ENCODE data around the gene TNRC6B. TPM values are rescaled to one million over a fixed set of nuclear protein-coding genes. Genes with fewer than 3 reads are reported as not detected.
A peak's percentile ranks its signal among the peaks of the same experiment; 100 is the strongest.
"Not testable (repeated sequence)": the region's sequence is repeated elsewhere in the genome, so short reads cannot be mapped to it uniquely, and the experiment has no call there.

The TNRC6B gene, protein sequence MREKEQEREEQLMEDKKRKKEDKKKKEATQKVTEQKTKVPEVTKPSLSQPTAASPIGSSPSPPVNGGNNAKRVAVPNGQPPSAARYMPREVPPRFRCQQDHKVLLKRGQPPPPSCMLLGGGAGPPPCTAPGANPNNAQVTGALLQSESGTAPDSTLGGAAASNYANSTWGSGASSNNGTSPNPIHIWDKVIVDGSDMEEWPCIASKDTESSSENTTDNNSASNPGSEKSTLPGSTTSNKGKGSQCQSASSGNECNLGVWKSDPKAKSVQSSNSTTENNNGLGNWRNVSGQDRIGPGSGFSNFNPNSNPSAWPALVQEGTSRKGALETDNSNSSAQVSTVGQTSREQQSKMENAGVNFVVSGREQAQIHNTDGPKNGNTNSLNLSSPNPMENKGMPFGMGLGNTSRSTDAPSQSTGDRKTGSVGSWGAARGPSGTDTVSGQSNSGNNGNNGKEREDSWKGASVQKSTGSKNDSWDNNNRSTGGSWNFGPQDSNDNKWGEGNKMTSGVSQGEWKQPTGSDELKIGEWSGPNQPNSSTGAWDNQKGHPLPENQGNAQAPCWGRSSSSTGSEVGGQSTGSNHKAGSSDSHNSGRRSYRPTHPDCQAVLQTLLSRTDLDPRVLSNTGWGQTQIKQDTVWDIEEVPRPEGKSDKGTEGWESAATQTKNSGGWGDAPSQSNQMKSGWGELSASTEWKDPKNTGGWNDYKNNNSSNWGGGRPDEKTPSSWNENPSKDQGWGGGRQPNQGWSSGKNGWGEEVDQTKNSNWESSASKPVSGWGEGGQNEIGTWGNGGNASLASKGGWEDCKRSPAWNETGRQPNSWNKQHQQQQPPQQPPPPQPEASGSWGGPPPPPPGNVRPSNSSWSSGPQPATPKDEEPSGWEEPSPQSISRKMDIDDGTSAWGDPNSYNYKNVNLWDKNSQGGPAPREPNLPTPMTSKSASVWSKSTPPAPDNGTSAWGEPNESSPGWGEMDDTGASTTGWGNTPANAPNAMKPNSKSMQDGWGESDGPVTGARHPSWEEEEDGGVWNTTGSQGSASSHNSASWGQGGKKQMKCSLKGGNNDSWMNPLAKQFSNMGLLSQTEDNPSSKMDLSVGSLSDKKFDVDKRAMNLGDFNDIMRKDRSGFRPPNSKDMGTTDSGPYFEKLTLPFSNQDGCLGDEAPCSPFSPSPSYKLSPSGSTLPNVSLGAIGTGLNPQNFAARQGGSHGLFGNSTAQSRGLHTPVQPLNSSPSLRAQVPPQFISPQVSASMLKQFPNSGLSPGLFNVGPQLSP (N-terminal part only)
- 105 TPM for total RNA-seq

DNA sequence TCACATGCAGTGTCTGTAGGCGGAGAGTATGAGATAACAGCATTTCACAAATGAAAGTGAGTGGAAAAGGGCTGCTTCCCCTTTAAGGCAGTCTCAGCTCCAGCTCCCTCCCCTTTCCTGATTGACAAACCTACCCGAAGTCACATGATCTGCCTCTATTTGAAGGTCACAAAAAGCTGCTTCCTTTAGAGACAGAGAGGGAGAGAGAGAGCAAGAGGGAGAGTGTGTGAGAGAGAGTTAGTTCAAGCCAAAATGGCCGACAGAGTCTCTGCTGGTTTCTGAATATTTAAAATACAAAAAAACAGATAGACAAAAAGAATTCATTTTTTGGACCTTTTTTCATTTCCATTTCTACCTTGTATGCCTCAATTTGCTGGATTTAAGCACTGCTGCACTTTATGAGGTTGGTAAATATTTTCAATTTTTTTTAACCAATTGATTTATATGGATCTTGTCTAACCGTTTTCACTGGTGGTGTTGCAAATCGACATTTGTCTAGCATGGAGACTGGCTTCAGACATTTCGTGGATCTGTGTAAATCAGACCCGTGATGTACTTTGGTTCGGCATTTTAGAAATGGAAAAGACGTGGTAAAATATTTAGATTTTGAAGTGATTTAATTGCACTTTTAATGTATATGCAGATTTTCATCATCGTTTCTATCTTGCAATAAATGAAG, at the start of gene TNRC6B:
Gene TNRC6B (plus strand): TSS at position 188 of the 679 bp plus-strand sequence. CDS start 211 bp downstream, at position 399.
- DNase-seq (ENCODE audit: low read depth in 2 of 3, low spot score in 2 of 3): peak; percentile 68 to 98 (median 93)

DNA sequence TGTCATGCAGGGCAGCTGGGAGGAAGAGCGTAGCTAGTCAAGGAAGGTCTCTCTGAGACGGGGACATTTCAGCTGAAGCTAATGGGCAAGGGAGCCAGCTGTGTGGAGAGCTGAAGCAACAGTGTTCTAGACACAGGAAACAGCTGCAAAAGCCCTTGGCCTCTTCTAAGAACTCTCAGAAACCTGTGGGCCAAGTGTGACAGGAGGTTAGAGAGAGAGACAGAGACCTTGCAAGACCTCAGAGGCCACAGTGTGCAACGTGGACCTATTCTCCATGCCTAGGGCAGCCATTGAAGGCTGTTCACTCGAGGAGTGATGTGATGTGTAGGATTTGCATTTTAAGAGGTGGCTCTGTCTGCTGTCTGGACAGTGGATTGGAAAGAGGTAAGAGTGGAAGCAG, 48.7 kb upstream of the TNRC6B start:
- DNase-seq (ENCODE audit: low read depth in 2 of 3, low spot score in 2 of 3): peak in 2 of 3 donors; percentile 43 to 88

DNA sequence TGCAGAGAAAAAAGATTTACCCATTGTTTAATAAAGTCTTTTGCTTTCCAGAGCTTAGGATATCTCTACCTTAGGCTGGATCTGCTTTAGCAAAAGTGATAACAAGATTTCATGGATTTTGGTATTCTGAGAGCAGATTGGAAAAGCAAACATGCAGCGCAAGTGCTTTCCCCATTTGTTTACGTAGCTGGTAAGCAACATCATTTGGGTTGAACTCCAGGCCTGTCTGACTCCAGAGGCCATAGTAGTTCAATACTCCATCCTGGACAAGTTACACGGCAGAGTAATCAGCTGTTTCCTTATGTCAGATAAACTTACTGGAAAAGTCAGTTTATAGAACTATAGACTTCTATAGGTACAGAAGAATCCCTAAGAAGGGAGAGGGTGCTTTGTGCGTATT, 40.6 kb upstream of the TNRC6B start:
- no peak for DNase-seq (ENCODE audit: low read depth in 2 of 3, low spot score in 2 of 3)

DNA sequence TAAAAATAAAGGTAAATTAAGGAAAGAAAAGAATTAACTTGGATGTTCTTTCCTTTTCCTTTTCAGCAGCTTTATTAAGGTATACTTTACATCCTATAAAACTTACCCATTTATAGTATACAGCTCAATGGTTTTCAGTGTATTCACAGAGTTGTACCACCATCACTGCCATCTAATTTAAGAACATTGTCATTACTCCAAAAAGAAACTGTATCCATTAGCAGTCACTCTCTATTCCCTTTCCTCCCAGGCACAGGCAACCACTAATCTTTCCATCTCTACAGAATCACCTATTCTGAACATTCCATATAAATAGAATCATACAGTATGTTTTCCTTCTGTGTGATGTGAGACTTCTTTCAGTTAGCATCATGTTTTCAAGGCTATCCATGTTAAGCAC, 38.9 kb upstream of the TNRC6B start:
- no peak for DNase-seq (ENCODE audit: low read depth in 2 of 3, low spot score in 2 of 3)

DNA sequence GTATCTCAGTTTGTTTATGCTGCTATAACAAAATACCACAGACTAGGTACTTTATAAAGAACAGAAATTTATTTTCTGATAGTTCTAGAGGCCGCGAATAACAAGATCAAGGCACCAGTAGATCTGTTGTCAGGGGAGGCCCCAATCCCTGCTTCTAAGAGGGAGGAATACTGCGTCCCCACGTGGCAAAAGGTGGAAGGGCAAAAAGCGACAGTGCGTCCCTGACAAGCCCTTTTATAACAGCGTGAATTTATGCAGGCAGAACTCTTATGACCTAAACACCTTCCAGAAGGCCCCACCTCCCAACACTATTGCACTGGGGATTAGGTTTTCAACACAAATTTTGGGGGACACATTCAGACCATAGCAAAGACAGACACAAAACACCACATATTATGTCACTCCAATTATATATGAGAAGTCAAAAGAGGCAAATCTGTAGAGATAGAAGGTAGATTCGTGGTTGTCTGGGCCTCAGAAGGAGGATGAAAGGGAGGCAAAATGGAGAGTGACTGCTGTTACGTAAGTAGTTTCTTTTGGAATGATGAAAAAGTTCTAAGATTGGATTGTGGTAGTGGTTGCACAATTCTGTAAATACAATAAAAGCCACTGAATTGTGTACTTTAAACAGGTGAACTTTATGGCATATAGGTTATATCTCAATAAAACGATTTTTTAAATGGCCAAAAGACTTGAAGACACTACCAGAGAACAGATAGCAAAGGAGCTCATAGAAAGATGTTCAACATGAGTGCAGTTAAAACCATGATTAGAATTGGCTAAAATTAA, 30.1 kb upstream of the TNRC6B start:
- no peak for DNase-seq (ENCODE audit: low read depth in 2 of 3, low spot score in 2 of 3)

DNA sequence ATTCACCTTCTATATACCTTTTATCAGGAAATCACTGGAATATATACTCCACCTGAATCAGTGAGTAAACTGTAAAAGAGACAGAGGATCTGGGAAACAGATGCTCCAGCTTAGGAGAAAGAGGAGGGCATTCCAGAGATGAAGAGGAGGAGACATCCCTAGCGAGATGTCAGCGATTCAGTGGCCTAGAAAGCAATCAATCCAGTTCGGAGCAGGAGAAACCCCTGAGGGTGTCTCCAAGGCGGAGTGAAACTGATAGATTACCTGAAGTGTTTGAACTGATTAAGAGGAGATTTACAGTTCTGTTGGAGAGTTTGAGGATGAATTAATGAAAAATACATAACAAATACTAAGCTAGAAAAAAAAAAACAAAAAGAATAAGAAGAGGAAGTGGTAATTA, 24.5 kb upstream of the TNRC6B start:
- DNase-seq (ENCODE audit: low read depth in 2 of 3, low spot score in 2 of 3): no peak

DNA sequence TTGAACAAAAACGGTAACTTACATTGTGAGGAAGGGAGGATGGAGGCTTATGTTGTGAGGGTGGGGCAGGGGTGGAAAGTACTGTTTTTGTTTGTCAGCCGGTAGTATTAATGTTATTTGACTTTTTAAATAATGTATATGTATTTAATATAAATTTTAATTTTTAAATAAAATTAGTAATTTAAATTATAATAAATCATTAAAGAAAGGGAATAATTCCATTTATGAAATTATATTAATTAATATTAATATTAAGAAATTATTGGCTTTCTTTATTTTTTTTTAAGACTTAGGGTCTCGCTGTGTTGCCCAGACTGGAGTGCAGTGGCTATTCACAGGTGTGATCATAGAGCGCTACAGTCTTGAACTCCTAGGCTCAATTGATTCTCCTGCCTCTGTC, 24.0 kb upstream of the TNRC6B start:
- DNase-seq (ENCODE audit: low read depth in 2 of 3, low spot score in 2 of 3): no peak

DNA sequence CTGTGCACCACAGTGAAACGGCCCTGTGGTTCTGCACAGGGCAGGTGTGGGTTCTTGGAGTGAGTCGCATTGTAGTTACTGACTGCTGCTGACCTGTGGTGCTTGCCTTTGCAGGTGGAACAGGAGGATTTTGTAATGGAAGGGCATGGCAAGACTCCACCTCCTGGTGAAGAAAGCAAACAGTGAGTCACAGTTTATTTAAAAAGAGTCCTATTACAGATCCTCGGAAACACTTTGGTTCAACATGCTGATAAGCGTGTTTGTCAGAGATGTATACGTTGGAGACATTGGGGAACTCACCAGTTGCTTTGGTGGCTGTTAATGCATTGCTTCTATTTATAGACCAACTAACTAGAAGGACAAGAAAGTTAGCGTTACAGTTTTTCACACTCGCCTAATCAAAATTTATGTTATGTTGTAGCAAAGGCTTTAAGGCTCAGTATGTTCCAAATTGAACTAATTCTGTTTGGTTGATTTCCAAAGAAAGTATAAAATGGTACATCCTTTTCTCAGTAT, 21.7 kb upstream of the TNRC6B start:
- peak in 1 of 3 donors; percentile 28 for DNase-seq (ENCODE audit: low read depth in 2 of 3, low spot score in 2 of 3)

DNA sequence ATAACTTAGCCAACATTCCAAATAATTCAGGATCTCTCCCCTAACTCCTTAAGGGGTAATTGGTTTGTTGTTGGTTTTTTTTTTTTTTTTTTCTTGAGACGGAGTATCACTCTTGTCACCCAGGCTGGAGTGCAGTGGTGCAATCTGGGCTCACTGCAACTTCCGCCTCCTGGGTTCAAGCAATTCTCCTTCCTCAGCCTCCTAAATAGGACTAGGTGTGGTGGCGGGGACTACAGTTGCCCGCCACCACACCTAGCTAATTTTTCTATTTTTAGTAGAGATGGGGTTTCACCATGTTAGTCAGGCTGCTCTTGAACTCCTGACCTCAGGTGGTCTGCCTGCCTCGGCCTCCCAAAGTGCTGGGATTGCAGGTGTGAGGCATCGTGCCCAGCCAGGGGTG, 21.0 kb upstream of the TNRC6B start:
- DNase-seq (ENCODE audit: low read depth in 2 of 3, low spot score in 2 of 3): not testable (repeated sequence)

DNA sequence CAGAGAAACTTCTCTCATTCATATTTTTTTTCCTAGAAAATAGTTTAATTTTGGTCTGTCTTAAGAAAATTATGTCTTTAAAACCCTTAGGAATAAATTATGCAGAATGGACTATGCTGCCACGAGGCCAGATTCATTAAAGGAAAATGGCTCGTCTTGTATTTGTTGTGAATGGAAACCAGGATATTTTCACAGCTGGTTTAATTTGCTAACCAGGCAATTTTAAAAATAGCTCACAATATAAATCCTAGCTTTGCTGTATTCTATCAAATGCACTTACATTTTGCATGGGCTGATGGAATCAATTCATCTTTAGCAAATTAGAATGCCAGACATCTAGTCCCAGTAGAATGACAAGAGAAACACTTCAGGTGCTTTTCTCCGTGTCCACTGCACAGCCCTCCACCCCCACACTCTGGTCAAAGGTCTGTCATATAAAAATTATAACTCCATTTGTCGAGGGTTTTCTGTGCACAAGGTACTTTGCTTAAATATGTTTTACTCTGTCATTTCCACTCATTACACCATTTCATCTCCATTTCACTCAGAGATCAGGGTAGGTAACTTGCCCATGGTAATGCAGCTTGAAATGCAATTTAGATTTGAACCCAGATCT, 20.3 kb upstream of the TNRC6B start:
- no peak for DNase-seq (ENCODE audit: low read depth in 2 of 3, low spot score in 2 of 3)

DNA sequence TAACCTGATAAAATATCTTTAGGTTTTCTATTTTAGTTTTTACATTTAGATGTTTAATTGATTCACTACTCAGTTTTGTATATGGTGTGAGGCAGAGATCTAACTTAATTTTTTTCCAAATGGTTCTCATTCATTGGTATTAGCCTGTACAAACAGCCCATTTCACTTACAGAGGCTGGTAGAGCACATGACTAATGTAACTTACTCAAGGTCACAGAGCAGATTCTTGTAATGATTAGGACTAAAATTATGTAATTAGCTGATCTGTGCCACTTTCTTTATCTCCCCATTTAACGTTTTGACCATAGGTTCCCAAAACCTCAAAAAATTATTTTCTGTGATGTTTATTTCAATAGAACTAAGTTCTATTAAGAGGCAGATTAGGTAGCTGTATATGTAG, 16.5 kb upstream of the TNRC6B start:
- no peak for DNase-seq (ENCODE audit: low read depth in 2 of 3, low spot score in 2 of 3)

DNA sequence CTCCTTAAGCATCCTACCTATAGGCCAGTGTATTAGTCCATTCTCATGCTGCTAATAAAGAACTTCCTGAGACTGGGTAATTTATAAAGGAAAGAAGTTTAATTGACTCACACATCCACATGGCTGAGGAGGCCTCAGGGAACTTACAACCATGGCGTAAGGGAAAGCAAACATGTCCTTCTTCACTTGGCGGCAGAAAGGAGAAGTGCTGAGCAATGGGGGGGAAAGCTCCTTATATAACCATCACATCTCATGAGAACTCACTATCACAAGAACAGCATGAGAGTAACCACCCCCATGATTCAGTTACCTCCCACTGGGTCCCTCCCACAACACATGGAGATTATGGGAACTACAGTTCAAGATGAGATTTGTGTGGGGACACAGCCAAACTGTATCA, 12.2 kb upstream of the TNRC6B start:
- peak in 1 of 3 donors; percentile 33 for DNase-seq (ENCODE audit: low read depth in 2 of 3, low spot score in 2 of 3)

DNA sequence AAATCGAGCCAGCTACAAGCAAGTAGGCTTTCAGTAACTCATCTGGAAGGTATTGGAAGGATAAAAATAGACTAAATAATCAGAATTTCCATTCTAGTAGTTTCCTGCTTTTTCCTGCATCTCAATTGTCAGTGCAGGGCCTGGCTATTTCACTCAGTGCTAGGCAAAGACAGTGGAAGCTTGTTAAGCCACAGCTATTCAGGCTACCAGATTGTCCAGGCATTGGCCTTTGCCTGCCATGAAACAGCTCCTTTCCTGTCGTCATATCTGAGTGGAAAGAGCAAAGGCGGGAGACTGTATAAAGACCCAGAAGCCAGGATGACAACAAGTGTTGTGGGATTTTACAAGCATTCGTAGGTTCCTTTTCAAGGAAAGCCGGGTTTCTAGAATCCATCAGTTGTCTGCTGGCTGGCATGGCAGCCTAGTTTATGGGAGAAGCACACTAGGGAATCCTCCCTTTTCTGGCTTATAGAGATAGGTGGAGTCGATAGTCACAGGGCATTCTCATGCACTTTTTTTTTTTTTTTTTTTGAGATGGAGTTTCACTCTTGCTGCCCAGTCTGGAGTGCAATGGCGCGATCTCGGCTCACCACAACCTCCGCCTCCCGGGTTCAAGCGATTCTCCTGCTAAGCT, 2.0 kb upstream of the TNRC6B start:
- DNase-seq (ENCODE audit: low read depth in 2 of 3, low spot score in 2 of 3): no peak

DNA sequence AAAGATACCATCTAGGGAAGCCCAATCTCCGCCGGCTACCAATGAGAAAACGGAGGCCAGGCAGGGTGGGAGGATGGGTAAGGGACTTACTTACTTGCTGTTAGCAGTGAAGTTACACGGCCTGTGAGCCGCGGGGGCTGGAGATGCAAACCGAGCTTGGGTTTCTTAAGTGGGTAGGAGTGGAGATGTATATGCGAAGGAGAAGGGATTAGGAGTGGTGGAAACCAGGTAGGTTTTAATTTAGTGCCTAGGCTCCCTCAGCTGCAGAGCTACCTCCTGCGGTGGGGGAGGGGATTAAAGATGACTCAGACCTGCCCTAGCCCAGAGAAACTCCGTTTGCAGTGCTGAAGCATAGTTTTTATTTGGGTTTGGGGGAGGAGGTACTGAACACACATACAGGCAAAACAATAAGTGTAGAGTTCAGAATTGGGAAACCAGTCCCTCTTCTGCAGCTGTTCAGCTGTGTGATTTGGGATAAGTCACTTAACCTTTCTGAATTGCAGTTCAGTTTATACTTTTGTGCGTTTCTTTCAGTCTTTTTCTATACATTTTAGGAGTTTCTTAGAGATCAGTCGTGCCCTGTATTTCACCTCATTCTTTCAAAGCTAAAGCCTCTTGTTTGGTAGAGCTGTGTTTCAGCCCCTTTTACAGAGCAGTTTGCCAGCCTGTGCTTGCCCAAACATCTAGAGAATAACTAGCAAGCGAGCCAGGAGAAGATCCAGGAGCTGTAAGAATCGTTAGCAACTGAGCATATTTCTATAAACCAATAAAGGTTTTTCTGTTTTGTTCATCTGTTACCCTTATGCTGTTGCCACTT, 596 bp upstream of the TNRC6B start:
- peak; percentile 22 to 54 (median 48) for DNase-seq (ENCODE audit: low read depth in 2 of 3, low spot score in 2 of 3)

DNA sequence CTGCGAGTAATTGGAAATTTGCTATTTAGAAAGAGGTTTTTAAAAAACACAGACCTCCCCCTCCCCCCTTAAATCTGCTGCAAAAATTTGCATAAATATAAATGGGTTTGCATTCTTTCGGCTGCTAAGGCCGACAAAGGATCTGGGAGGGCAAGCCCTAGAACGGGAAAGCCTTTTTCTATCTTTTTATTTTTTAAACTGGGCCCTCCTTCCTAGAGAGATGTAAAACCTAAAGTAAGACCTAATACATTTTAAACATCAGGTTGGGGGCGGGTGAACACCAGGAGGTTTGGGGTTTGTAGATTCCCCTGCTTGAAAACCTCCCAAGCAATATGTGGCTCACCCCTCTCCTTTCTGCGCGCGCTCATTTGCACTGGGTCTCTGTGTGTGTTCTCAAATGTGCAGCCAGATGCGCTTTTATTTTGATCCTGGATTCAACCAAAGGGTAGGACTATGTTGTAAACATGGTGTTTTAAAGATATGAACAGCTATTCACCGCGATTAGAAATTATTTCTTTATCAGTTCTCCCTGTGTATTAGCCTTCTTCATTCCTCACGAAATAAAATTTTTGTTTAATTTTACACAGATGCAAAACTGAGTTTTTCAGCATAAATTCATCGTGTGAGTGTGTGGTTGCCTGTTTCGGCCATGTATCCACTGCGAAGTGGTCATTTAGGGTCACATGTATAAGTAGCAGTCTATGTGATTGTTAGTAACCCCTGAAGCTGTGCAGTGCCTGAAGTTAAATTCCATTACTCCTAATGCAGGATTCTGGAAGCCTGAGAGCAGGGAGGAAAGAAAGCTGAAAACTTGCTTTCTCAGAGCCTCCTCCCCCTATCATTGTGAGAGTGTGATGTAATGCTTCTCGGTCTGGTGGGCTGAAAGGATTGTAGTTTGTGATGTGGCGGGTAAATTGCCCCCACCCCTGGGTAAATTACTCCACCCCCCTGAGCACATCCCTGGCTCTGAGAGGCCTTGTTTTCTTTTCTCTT, 988 bp downstream of the TNRC6B start:
- DNase-seq (ENCODE audit: low read depth in 2 of 3, low spot score in 2 of 3): peak in 1 of 3 donors; percentile 44

DNA sequence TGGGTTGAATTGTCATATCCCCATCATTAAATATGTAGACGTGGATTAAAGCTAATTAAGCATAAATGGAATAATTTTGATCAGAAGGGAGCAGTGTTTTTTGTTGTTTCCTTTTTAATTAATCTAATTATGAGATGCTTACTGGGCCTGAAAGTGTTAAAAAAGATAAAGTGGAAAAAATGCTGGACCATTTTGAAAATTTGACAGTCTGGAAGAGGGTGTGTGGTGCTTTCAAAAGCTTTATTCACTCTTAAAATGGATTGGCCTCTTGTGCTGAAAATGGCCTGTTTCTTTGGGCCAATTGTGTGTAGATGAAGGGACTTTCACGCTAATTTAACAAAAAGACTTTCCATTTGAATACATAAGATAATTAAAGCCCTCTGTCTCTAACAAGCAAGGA, 1.8 kb downstream of the TNRC6B start:
- no peak for DNase-seq (ENCODE audit: low read depth in 2 of 3, low spot score in 2 of 3)
